Ishikawa (cell line): ENCODE results near the gene FCN2.

ENCODE experiments used
- CEBPB ChIP-seq: IDR thresholded peaks from 2 replicates; pipeline ENCODE4 v1.6.1; 2012
- CREB1 ChIP-seq: IDR thresholded peaks from 2 replicates; pipeline ENCODE4 v1.6.1; 2012; ENCODE audit warnings: low read depth
- EGR1 ChIP-seq: IDR thresholded peaks from 2 replicates; pipeline ENCODE4 v1.6.1; 2012
- EP300 ChIP-seq: IDR thresholded peaks from 2 replicates; pipeline ENCODE4 v1.6.1; 2012; ENCODE audit warnings: borderline replicate concordance
- FOXM1 ChIP-seq: IDR thresholded peaks from 2 replicates; pipeline ENCODE4 v1.6.1; 2012; ENCODE audit warnings: low read depth, borderline replicate concordance
- MAX ChIP-seq: IDR thresholded peaks from 2 replicates; pipeline ENCODE4 v1.6.1; 2012
- NFIC ChIP-seq: IDR thresholded peaks from 2 replicates; pipeline ENCODE4 v1.6.1; 2012
- RAD21 ChIP-seq: IDR thresholded peaks from 2 replicates; pipeline ENCODE4 v1.6.1; 2012; ENCODE audit warnings: low read depth
- REST ChIP-seq: IDR thresholded peaks from 2 replicates; pipeline ENCODE4 v1.6.1; 2012; ENCODE audit warnings: low read depth, mild to moderate bottlenecking
- TAF1 ChIP-seq: IDR thresholded peaks from 2 replicates; pipeline ENCODE4 v1.6.1; 2012; ENCODE audit warnings: low read depth, mild to moderate bottlenecking
- TCF12 ChIP-seq: IDR thresholded peaks from 2 replicates; pipeline ENCODE4 v1.6.1; 2012; ENCODE audit warnings: low read depth
- TEAD4 ChIP-seq: IDR thresholded peaks from 2 replicates; pipeline ENCODE4 v1.6.1; 2012
- USF1 ChIP-seq: IDR thresholded peaks from 2 replicates; pipeline ENCODE4 v1.6.1; 2012
- YY1 ChIP-seq: IDR thresholded peaks from 2 replicates; pipeline ENCODE4 v1.6.1; 2012; ENCODE audit warnings: low read depth
- ZBTB7A ChIP-seq: IDR thresholded peaks from 2 replicates; pipeline ENCODE4 v1.6.1; 2012; ENCODE audit warnings: low read depth

FCN2 gene

GRCh38 chr9:134916161-134916665 lies 35.6 kb downstream of the FCN2 start:
- TF ChIP-seq TCF12: no peak
- TF ChIP-seq TAF1: no peak
- TF ChIP-seq MAX: no peak
- TF ChIP-seq REST: no peak
- TF ChIP-seq USF1: no peak
- TF ChIP-seq CREB1: no peak
- no peak for TF ChIP-seq EP300
- no peak for TF ChIP-seq CEBPB
- TF ChIP-seq YY1: no peak
- no peak for TF ChIP-seq ZBTB7A
- no peak for TF ChIP-seq RAD21
- TF ChIP-seq EGR1: no peak
- TF ChIP-seq FOXM1: no peak
- TF ChIP-seq NFIC: no peak
- TF ChIP-seq TEAD4: no peak

GRCh38 chr9:134917431-134918373 lies 37.1 kb downstream of the FCN2 start, which contains the start of gene FCN1:
Gene FCN1, minus strand, starts transcription at chr9:134917912. Its CDS starts 41 bp downstream, at chr9:134917871.
- TF ChIP-seq TCF12 (no peak), CEBPB (no peak), NFIC (no peak), ZBTB7A (no peak), USF1 (no peak), TEAD4 (no peak), YY1 (no peak), MAX (no peak), REST (no peak), EGR1 (no peak), RAD21 (no peak)

- TF ChIP-seq CREB1 (no peak), EP300 (no peak), RAD21 (no peak)
Observed at GRCh38 chr9:134918646-134919045, 38.0 kb downstream of the FCN2 start.

GRCh38 chr9:134919303-134919702 lies 38.7 kb downstream of the FCN2 start:
- TF ChIP-seq TCF12: no peak
- TF ChIP-seq FOXM1: no peak

- TF ChIP-seq USF1 (no peak), EGR1 (no peak), TEAD4 (no peak), CEBPB (no peak), TCF12 (no peak), NFIC (no peak), MAX (no peak), CREB1 (no peak), EP300 (no peak), YY1 (no peak), RAD21 (no peak), FOXM1 (no peak), ZBTB7A (no peak), TAF1 (no peak), REST (no peak)
Observed at GRCh38 chr9:134922066-134922931, 41.7 kb downstream of the FCN2 start.
